ENCODE data around the gene GOPC.
A peak's percentile ranks its signal among the peaks of the same experiment; 100 is the strongest.

Gene GOPC

DNA sequence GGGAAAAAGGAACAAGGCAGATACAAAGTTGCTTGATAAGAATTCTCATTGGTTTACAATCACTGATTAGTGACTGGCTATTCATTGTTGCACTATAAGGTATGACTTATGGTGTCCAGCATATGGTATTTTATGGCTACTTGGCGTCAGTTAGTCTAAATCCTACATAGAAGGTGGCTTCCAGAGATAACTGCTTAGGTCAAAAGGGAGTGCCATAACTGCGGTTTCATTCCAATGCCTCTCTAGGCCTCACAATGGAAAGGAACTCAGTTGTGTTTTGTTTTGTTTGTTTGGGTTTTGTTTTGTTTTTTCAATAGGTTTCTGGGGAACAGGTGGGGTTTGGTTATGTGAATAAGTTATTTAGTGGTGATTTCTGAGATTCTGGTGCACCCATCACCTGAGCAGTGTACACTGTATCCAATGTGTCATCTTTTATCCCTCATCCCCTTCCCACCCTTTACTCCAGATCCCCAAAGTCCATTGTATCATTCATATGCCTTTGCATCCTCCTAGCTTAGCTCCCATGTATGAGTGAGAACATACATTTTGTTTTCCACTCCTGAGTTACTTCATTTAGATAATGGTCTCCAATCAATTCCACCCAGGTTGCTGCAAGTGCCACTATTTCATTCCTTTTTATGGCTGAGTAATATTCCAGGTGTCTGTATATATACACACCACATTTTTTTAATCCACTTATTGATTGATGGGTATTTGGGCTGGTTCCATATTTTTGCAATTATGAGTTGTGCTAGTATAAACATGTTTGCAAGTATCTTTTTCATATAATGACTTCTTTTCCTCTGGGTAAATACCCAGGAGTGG is 7.0 kb downstream of the GOPC start:
- DNase-seq (ENCODE audit: low spot score), result no peak

GRCh38 chr6:117592983-117593759 is 9.1 kb downstream of the GOPC start:
- DNase-seq (ENCODE audit: low spot score), result no peak

DNA sequence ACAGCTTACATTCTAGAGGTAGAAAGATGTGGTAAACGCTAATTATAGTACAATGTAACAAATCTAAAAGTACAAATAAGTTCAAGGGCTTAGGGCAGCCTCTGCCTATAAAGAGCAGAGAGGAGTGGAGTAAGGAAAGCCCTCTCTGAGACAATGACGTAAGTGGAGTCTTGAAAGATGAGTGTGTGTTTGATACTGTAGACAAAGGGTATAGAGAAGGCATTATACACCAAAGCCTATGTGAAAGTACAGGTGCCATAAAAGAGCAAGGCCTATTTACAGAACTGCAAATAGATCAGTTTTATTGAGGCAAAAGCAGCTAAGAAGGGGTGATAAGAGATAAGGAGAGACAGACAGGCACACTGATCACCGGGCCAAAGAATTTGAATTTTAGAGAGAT is 10.9 kb downstream of the GOPC start:
- DNase-seq (ENCODE audit: low spot score), result no peak

- DNase-seq (ENCODE audit: low spot score), result no peak
Measured at GRCh38 chr6:117590447-117590846, 11.9 kb downstream of the GOPC start.

- no peak for DNase-seq (ENCODE audit: low spot score)
Measured at GRCh38 chr6:117585647-117586046, 16.7 kb downstream of the GOPC start.

GRCh38 chr6:117574198-117574597 is 28.1 kb downstream of the GOPC start:
- DNase-seq (ENCODE audit: low spot score), result no peak

- DNase-seq (ENCODE audit: low spot score), result no peak
Measured at GRCh38 chr6:117573006-117573680, 29.2 kb downstream of the GOPC start.

GRCh38 chr6:117568831-117569410 is 33.4 kb downstream of the GOPC start:
- no peak for DNase-seq (ENCODE audit: low spot score)

DNA sequence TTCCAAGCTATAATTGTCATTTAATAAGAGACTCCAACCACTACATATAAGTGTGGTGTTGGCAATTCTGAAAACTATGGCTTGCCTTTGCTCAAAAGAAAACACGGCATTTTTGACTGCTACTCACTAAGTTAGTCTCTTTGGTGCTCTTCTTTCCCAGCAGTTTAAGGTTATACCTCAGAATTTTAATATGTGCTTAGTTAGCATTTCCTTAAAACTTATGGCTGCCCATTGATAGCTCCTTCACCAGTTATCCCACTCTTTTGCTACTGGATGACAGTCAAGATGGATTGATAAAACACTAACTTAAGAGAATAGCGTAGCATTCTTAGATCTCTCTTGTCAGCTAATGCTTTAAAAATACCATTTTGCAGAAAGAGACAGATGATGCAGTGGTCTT is 34.1 kb downstream of the GOPC start:
- no peak for DNase-seq (ENCODE audit: low spot score)

DNA sequence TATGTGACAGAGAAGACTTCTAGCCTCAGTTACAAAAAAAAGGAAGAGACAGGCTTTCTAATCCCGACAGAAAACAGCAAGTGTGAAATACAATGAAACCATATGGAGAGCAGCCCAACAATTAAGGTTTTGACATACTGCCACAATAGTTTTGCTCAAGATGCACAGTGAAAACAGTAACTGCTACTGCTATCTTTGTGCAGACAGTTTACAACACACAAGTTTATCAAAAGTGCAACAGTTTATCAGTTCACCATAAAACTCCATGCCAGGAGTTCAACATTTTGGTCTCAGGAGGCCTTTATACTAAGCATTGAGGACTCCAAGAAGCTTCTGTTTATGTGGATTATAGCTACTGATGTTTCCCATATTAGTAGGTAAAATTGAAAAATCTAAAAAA is 37.6 kb downstream of the GOPC start:
- no peak for DNase-seq (ENCODE audit: low spot score)

GRCh38 chr6:117561128-117561527 is 41.2 kb downstream of the GOPC start:
- DNase-seq (ENCODE audit: low spot score), result no peak

DNA sequence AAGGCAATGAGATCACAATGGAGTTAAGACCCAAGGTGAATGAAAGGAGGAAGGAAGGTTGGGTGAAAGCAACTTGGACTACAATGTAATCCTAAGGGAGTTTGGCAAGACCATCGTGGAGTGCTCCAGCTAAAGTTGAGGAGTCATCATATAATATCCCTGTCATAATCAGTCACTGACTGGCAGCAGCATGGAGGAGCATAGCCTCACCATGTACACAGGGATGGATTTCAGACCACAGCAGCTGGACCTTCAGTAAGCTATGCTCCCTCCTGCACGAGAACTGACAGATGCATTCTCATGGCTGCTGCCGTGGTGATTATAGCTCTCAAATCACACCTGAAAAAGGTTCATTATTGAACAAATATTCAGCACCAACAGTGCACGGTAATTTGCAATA is 43.0 kb downstream of the GOPC start:
- no peak for DNase-seq (ENCODE audit: low spot score)

- DNase-seq (ENCODE audit: low spot score), result no peak
Measured at GRCh38 chr6:117558818-117559217, 43.5 kb downstream of the GOPC start.

DNA sequence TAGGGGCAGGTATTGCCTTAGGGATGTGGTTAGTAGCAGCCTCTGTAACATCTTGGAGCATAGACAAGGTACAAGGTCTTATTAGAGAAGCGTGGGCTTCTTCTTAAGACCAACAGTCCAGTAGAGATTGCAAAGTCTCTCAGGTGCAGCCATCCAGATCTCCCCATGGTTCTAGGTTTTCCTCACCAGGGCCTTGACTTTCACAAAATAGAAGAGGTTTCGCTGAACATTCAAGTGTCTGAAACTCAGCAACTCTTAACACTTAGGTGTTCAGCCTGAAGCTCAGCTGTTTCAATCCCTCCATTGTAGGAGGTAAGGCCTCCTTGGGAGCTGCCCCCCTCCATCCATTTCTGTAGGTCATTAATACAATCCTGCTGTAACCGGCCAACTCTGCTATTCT is 44.4 kb downstream of the GOPC start:
- no peak for DNase-seq (ENCODE audit: low spot score)

GRCh38 chr6:117555882-117556498 is 46.3 kb downstream of the GOPC start:
- DNase-seq (ENCODE audit: low spot score), result peak; percentile 25

DNA sequence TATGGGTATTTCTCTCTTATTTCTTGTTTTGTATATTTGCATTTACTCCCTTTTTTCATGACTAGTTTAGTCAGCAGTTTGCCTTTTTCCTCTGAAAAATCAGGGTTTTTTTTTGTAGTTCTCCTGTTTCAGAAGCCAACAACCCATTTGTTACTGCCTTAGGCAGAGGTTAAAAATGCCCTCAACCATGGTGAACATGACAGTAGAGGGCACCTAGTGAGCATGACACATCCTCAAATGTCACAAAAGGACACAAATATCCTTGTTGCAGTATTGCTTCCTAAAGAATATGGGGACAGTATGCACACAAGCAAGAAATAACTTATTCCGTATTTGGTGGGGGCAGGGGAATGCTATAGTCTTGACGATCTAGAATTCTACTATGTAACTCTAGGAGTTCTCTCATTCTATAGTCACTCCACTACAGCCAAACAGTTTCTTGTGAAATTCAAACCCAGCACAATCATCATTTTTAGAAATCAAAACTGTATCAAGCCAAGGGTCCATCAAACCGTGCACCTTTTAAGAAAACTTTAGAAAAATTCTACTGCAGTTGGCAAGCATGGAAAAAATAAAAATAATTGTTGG is 47.0 kb downstream of the GOPC start:
- DNase-seq (ENCODE audit: low spot score), result no peak

GRCh38 chr6:117553142-117553541 is 49.2 kb downstream of the GOPC start:
- DNase-seq (ENCODE audit: low spot score), result no peak

GRCh38 chr6:117552618-117553017 is 49.7 kb downstream of the GOPC start:
- DNase-seq (ENCODE audit: low spot score), result no peak

DNA sequence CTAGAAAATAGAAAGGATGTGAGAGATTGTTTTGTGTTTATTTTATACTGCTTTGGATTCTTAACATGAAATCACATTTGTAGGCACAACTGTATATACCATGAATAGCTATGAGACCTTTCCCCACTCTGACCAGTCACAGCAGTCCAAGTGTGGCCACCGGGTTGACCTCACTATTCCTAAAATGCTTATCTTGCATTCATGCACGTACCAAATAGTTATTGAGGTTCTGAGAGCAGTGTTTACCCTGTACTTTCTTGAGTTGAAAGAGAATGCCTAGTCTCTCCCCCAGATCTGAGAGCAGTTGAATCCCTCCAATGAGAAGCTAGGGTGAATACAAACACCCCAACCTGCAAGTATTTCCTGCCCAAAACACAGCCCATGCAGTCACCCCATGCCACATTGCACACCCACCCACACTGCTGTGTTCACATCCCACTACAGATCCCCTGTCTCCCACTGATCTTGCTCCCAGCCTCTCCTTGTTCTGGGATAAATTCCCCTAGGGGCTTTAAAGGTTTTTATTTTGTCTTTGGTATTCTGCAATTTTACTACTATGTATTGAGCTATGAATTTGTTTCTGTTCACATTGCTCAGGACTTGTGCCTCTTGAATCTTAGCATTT is 51.6 kb downstream of the GOPC start:
- no peak for DNase-seq (ENCODE audit: low spot score)

GRCh38 chr6:117550078-117550600 is 52.2 kb downstream of the GOPC start:
- no peak for DNase-seq (ENCODE audit: low spot score)

DNA sequence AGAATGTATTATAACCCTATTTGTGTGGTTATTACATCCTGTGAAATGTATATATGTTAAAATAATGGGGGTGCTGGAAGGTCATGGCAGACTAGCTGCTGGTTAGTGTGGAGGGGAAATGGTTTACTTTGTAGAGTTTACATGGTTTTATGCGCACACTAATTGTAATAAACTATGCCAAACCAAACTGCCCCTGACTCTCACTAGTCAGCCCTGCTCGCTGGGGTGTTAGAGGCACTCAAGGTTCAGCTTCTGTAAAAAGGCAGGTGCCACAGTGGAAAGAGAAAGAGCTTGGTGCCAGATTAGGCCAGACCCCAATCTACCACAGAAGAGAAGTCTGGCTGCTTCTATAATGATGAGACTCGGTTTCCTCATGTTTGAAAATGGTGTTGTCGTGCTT is 52.7 kb downstream of the GOPC start:
- DNase-seq (ENCODE audit: low spot score), result no peak
